ENCODE results near the gene DHRSX.

DNA sequence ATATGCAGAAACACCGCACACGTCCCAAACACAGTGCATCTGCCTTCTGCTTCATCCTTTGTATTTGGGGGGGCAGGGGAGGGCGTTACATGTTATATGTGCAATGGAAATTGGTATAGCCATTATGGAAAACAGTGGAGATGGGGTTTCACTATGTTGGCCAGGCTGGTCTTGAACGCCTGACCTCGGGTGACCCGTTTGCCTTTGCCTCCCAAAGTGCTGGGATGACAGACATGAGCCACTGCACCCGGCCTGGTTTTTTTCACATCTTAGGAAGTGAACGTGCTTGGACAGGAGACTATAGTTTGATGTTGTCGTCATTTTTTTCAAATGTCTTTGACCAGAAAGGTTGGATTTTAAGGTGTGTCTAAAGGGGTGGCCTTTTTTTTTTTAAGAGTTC lies 88.6 kb downstream of the DHRSX start:
- TF ChIP-seq EZH2 (IDR thresholded peaks at IDR 0.05; ENCODE audit: low read length, missing control alignments) = no peak
- TF ChIP-seq CTCF (conservative IDR thresholded peaks at IDR 0.05 in 1 of 2, IDR thresholded peaks at IDR 0.05 in 1 of 2; ENCODE audit: low read depth in 1 of 2, low read length in 2 of 2) = no peak
